HCT116 (cell line): Measurements from ENCODE around the gene SLBP. TPM values are rescaled to one million over a fixed set of nuclear protein-coding genes. Genes with fewer than 3 reads are reported as not detected.

Experiments
- ATAC-seq: fragments of 200-7000 bp; cut with Tn5 transposase; 2 replicates; pipeline ENCODE4 v1.9.1; 2020; ENCODE audit warnings: mild to moderate bottlenecking, moderate library complexity
- BruUV-seq: library from RNA; stranded (reverse); fragments of 400-500 nt; replicated peaks from 2 replicates; lab custom pipeline; 2021; lab: Mats Ljungman, UMichigan
- CTCF ChIA-PET: fragments of 300-600 bp; sonication (Branson Sonifier 250); formaldehyde crosslinking; loops from one replicate; lab custom pipeline; 2021; ENCODE audit warnings: antibody characterized with exemption; lab: Charles Lee
- POLR2A ChIA-PET: fragments of 300-600, 350-600 bp; sonication (Branson Sonifier 250); formaldehyde crosslinking; loops from one replicate; lab custom pipeline; 2021; ENCODE audit warnings: antibody characterized with exemption; lab: Charles Lee
- RAD21 ChIA-PET, 2 experiments: fragments of 300-600 bp; sonication (Branson Sonifier 250); formaldehyde crosslinking; loops; one replicate each; lab custom pipeline; 2023; ENCODE audit warnings: low total read pairs in 2 of 2; ENCODE audit not compliant: uncharacterized antibody in 2 of 2, unreplicated experiment in 2 of 2, low non-redundant PET in 1 of 2; lab: Charles Lee
- DNase-seq: peaks from one replicate; pipeline ENCODE4 v3.0.0-alpha.2; 2010; ENCODE audit warnings: low read depth, low spot score
- H2AFZ ChIP-seq: fragments of 200-600 bp; shearing (Covaris generic), sonication (generic); 2 replicates; pipeline ENCODE4 v1.6.1; 2017; ENCODE audit warnings: low read depth, mixed run types, mixed read lengths, antibody characterized with exemption, low read length; ENCODE audit not compliant: poor library complexity, severe bottlenecking
- H3K27ac ChIP-seq: 2 replicates; pipeline ENCODE4 v1.5.1; 2012; ENCODE audit warnings: low read depth, low read length
- H3K27me3 ChIP-seq: fragments of 200-600 bp; sonication (generic); 2 replicates; pipeline ENCODE4 v1.6.1; 2016; ENCODE audit warnings: mixed run types, low read length, mixed read lengths; ENCODE audit not compliant: insufficient read depth
- H3K36me3 ChIP-seq, 2 experiments: fragments of 200-500 bp in 1 of 2; fragments of 200-600 bp in 1 of 2; sonication (Bioruptor generic) in 1 of 2; sonication (generic) in 1 of 2; 2 replicates each; pipeline versions ENCODE4 v1.5.1 to v1.6.1; 2014 to 2016; ENCODE audit warnings: low read length in 2 of 2, inconsistent platforms in 1 of 2, mixed read lengths in 1 of 2, mixed run types in 1 of 2; ENCODE audit not compliant: insufficient read depth in 2 of 2, control insufficient read depth in 1 of 2
- H3K4me1 ChIP-seq, 2 experiments: fragments of 200-600 bp in 1 of 2; sonication (generic) in 1 of 2; 2 replicates each; pipeline versions ENCODE4 v1.5.1 to v1.6.1; 2012 to 2017; ENCODE audit warnings: low read length in 2 of 2, inconsistent platforms in 1 of 2, mild to moderate bottlenecking in 1 of 2, mixed read lengths in 1 of 2, mixed run types in 1 of 2, moderate library complexity in 1 of 2; ENCODE audit not compliant: insufficient read depth in 2 of 2, control insufficient read depth in 1 of 2
- H3K4me2 ChIP-seq: fragments of 200-600 bp; sonication (generic); 2 replicates; pipeline ENCODE4 v1.6.1; 2017; ENCODE audit warnings: mixed run types, low read length, mixed read lengths
- H3K4me3 ChIP-seq, 2 experiments: fragments of 200-600 bp in 1 of 2; sonication (generic) in 1 of 2; replicated peaks in 1 of 2; 2 replicates each; pipeline ENCODE4 v1.5.1; 2011 to 2016; ENCODE audit warnings: low read length in 2 of 2, control low read depth in 1 of 2, low read depth in 1 of 2, mild to moderate bottlenecking in 1 of 2, mixed read lengths in 1 of 2, mixed run types in 1 of 2
- H3K79me2 ChIP-seq: fragments of 200-600 bp; sonication (generic); 2 replicates; pipeline ENCODE4 v1.6.1; 2017; ENCODE audit warnings: mild to moderate bottlenecking, mixed run types, low read length, moderate library complexity, mixed read lengths; ENCODE audit not compliant: insufficient read depth
- H3K9ac ChIP-seq: fragments of 200-600 bp; sonication (generic); 2 replicates; pipeline ENCODE4 v1.6.1; 2016; ENCODE audit warnings: low read length, mixed read lengths
- H3K9me2 ChIP-seq: fragments of 200-600 bp; sonication (generic), shearing (Covaris generic); 2 replicates; pipeline ENCODE4 v1.6.1; 2017; ENCODE audit warnings: mixed run types, mild to moderate bottlenecking, moderate library complexity; ENCODE audit not compliant: insufficient read depth
- H3K9me3 ChIP-seq, 2 experiments: fragments of 200-500 bp in 1 of 2; fragments of 200-600 bp in 1 of 2; sonication (Bioruptor generic) in 1 of 2; sonication (generic) in 1 of 2; 2 replicates each; pipeline ENCODE4 v1.6.1; 2014 to 2017; ENCODE audit warnings: low read length in 2 of 2, mixed read lengths in 2 of 2, inconsistent platforms in 1 of 2, low read depth in 1 of 2, mild to moderate bottlenecking in 1 of 2, mixed run types in 1 of 2, moderate library complexity in 1 of 2; ENCODE audit not compliant: control insufficient read depth in 1 of 2, insufficient read depth in 1 of 2
- H4K20me1 ChIP-seq: fragments of 200-600 bp; sonication (generic), shearing (Covaris generic); 2 replicates; pipeline ENCODE4 v1.6.1; 2017; ENCODE audit warnings: mixed run types, mild to moderate bottlenecking, moderate library complexity; ENCODE audit not compliant: insufficient read depth
- EZH2 ChIP-seq: fragments of 200-600 bp; sonication (generic); IDR thresholded peaks from 2 replicates; pipeline ENCODE4 v1.6.1; 2017; ENCODE audit warnings: antibody characterized with exemption, mixed run types
- RAD21 ChIP-seq: IDR thresholded peaks from 2 replicates; pipeline ENCODE4 v1.6.1; 2012; ENCODE audit warnings: low read depth, mild to moderate bottlenecking
- YY1 ChIP-seq: IDR thresholded peaks from 2 replicates; pipeline ENCODE4 v1.6.1; 2011; ENCODE audit warnings: low read length, low read depth, moderate library complexity, mild to moderate bottlenecking; ENCODE audit not compliant: insufficient replicate concordance; ENCODE audit errors: extremely low read depth
- intact Hi-C: fragments of 100-400 bp; cut with micrococcal nuclease; formaldehyde crosslinking; loops from 2 replicates; pipeline ENCODE4 v1.10.0; 2022
- total RNA-seq: library from RNA; stranded (reverse); gene quantifications from one replicate; pipeline ENCODE4 v1.2.1, GENCODE V29; 2021; ENCODE audit not compliant: unreplicated experiment

Gene SLBP
- total RNA-seq, 1 experiment from 2014 or later = 101 TPM

GRCh38 chr4:1656986-1657385 is 55.1 kb downstream of the SLBP start:
- Histone ChIP-seq H4K20me1 (no peaks in the 10 kb centered on the region), H3K4me3 (no peak overlapping the region), H3K79me2 (no peaks in the 10 kb centered on the region), H3K9me3 (no peaks in the 10 kb centered on the region), H3K27ac (no peak overlapping the region), H3K27me3 (no peaks in the 10 kb centered on the region), H3K4me1 (peaks cover 9 to 13% of the 10 kb centered on the region in 2 experiments), H3K9ac (no peak overlapping the region), H3K4me2 (no peak overlapping the region), H2AFZ (no peak overlapping the region), H3K36me3 (no peaks in the 10 kb centered on the region)
- BruUV-seq = no TSS peak
- ChIA-PET CTCF (no interaction called here), POLR2A (no interaction called here), RAD21 (no interaction called here)
- ATAC-seq = no peak
- intact Hi-C loops = no loop called here
- TF ChIP-seq YY1 = no peak
- TF ChIP-seq, all 23 proteins: peak for 0
- no peak for DNase-seq
- no peaks in the 10 kb centered on the region for H3K9me2 ChIP-seq

- H3K4me2 ChIP-seq = no peak overlapping the region
- no peak overlapping the region for H3K27ac ChIP-seq
- no TSS peak for BruUV-seq
- no peaks in the 10 kb centered on the region for H3K27me3 ChIP-seq
- no peaks in the 10 kb centered on the region for H3K9me3 ChIP-seq
- peaks cover 7% of the 10 kb centered on the region in 2 experiments; a peak in 3 of 4 replicates for H3K4me1 ChIP-seq
- no peak overlapping the region for H3K4me3 ChIP-seq
- ChIA-PET POLR2A (no interaction called here), CTCF (no interaction called here), RAD21 (no interaction called here)
- H3K79me2 ChIP-seq = no peaks in the 10 kb centered on the region
- DNase-seq (no peak), ATAC-seq (no peak)
- H3K36me3 ChIP-seq = no peaks in the 10 kb centered on the region
- H2AFZ ChIP-seq = no peak overlapping the region
- no peak for TF ChIP-seq RAD21
- no peak for TF ChIP-seq EZH2
- intact Hi-C loops = no loop called here
- no peaks in the 10 kb centered on the region for H4K20me1 ChIP-seq
- H3K9me2 ChIP-seq = no peaks in the 10 kb centered on the region
- no peak overlapping the region for H3K9ac ChIP-seq
Measured at GRCh38 chr4:1656132-1656531, 56.0 kb downstream of the SLBP start.
